ENCODE results near the gene CEACAM5.

DNA sequence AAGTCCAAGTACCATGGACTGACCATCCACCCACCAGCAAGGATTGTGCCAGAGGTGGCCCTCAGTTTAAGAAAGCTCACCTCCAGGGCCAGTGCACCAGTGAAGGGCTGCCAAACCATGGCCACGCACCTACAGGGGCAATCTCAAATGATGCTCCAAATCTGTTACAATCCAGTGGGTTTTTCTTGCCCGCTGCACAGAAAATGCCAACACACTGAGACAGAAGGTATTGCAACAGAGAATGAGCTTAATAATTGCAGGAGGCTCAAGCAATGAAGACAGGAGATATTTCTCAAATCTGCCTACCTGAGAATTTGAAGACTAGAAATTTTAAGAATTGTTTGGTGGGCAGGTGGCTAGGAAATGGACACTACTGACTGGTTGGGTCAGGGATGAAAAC lies 42.4 kb upstream of the CEACAM5 start:
- TF ChIP-seq, protein P1, sequence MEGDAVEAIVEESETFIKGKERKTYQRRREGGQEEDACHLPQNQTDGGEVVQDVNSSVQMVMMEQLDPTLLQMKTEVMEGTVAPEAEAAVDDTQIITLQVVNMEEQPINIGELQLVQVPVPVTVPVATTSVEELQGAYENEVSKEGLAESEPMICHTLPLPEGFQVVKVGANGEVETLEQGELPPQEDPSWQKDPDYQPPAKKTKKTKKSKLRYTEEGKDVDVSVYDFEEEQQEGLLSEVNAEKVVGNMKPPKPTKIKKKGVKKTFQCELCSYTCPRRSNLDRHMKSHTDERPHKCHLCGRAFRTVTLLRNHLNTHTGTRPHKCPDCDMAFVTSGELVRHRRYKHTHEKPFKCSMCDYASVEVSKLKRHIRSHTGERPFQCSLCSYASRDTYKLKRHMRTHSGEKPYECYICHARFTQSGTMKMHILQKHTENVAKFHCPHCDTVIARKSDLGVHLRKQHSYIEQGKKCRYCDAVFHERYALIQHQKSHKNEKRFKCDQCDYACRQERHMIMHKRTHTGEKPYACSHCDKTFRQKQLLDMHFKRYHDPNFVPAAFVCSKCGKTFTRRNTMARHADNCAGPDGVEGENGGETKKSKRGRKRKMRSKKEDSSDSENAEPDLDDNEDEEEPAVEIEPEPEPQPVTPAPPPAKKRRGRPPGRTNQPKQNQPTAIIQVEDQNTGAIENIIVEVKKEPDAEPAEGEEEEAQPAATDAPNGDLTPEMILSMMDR (IDR thresholded peaks at IDR 0.05), result no peak
- no peak for TF ChIP-seq EP300 (IDR thresholded peaks at IDR 0.05)
